Glutamatergic neuron (in vitro differentiated cells): ENCODE results near the gene RFX8. TPM values are rescaled to one million over a fixed set of nuclear protein-coding genes. Genes with fewer than 3 reads are reported as not detected.

Source experiments
- DNase-seq: peaks from one replicate; pipeline ENCODE4 v3.0.0; 2022
- H3K27ac Mint-ChIP-seq: one replicate; pipeline ENCODE4 v1.8.0; 2020; ENCODE audit warnings: mild to moderate bottlenecking, mixed read lengths, inconsistent platforms; ENCODE audit not compliant: unreplicated experiment
- H3K27me3 Mint-ChIP-seq: one replicate; pipeline ENCODE4 v1.8.0; 2020; ENCODE audit warnings: mild to moderate bottlenecking, moderate library complexity, mixed read lengths, inconsistent platforms; ENCODE audit not compliant: unreplicated experiment
- H3K36me3 Mint-ChIP-seq: one replicate; pipeline ENCODE4 v1.8.0; 2020; ENCODE audit warnings: mild to moderate bottlenecking, mixed read lengths, inconsistent platforms; ENCODE audit not compliant: unreplicated experiment
- H3K4me1 Mint-ChIP-seq: one replicate; pipeline ENCODE4 v1.8.0; 2020; ENCODE audit warnings: mild to moderate bottlenecking, low read depth, mixed read lengths, inconsistent platforms; ENCODE audit not compliant: unreplicated experiment
- H3K4me3 Mint-ChIP-seq: one replicate; pipeline ENCODE4 v1.8.0; 2020; ENCODE audit warnings: mild to moderate bottlenecking, mixed read lengths, inconsistent platforms; ENCODE audit not compliant: unreplicated experiment
- H3K9me3 Mint-ChIP-seq: one replicate; pipeline ENCODE4 v1.8.0; 2020; ENCODE audit warnings: mild to moderate bottlenecking, moderate library complexity, mixed read lengths, inconsistent platforms; ENCODE audit not compliant: unreplicated experiment
- total RNA-seq: library from RNA; stranded (reverse); fragmentation: NEBNext Ultra II Directional; extraction: Animal tissue kit (Norgen Biotek cat#: 25700); gene quantifications from one replicate; pipeline ENCODE4 v1.2.1, GENCODE V29; 2021; ENCODE audit not compliant: unreplicated experiment
- TF ChIP-seq, protein P1 (sequence below): fragments of 200-600 bp; sonication (generic); IDR thresholded peaks from one replicate; pipeline ENCODE4 v1.5.0; 2021; ENCODE audit not compliant: partially characterized antibody, unreplicated experiment

RFX8 gene
- total RNA-seq, 1 donor from 2014 or later: 1.0 TPM

DNA sequence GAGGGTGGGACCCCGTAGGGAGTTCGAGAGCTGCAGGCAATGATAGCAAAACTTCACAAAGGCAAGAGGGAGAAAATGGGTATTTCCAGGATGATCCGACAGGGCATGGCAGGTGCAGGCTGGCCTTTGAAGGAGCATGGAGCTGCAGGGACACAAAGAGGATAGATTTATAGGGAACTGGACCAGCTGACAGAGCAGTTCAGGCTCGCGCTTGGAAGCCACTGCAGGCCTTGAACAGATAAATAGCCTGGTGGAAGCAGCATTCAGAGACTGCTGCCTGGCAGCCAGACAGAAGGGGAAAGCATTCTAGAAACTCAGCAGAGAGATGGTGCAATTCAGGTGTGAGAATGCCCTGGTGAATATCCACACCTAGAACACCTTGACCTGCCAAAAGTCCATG, 58.3 kb downstream of the RFX8 start:
- Mint-ChIP-seq H3K27me3 (peaks cover 12% of the 10 kb centered on the region), H3K9me3 (peaks cover 2% of the 10 kb centered on the region)

DNA sequence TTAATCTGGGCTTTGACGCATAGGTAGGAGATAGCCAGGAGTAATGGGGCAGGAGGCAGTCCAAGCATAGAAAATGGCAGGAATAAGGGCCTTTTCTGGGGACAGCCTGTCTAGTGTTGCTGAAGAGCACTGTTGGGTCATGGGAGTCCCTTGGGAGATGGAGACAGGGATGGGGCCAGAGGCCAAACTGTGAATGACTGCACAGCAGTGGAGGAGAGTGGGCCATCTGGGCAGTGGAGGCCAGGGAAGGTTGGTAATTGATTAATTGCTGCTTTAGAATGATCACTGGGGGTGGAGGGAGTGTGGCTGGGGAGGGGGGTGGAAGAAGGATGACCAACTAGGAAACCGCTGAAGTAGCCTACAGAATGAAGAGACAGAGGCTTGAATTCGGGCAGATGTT, 59.0 kb downstream of the RFX8 start:
- DNase-seq: peak; percentile 34

More for the DNA sequence above, 58.3 kb downstream of the RFX8 start:
- TF ChIP-seq, protein P1, sequence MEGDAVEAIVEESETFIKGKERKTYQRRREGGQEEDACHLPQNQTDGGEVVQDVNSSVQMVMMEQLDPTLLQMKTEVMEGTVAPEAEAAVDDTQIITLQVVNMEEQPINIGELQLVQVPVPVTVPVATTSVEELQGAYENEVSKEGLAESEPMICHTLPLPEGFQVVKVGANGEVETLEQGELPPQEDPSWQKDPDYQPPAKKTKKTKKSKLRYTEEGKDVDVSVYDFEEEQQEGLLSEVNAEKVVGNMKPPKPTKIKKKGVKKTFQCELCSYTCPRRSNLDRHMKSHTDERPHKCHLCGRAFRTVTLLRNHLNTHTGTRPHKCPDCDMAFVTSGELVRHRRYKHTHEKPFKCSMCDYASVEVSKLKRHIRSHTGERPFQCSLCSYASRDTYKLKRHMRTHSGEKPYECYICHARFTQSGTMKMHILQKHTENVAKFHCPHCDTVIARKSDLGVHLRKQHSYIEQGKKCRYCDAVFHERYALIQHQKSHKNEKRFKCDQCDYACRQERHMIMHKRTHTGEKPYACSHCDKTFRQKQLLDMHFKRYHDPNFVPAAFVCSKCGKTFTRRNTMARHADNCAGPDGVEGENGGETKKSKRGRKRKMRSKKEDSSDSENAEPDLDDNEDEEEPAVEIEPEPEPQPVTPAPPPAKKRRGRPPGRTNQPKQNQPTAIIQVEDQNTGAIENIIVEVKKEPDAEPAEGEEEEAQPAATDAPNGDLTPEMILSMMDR: no peak
- H3K36me3 Mint-ChIP-seq: no peaks in the 10 kb centered on the region
- H3K27ac Mint-ChIP-seq: no peak overlapping the region
- no peak overlapping the region for H3K4me3 Mint-ChIP-seq
- no peak for DNase-seq
- H3K4me1 Mint-ChIP-seq: peaks cover 22% of the 10 kb centered on the region

DNA sequence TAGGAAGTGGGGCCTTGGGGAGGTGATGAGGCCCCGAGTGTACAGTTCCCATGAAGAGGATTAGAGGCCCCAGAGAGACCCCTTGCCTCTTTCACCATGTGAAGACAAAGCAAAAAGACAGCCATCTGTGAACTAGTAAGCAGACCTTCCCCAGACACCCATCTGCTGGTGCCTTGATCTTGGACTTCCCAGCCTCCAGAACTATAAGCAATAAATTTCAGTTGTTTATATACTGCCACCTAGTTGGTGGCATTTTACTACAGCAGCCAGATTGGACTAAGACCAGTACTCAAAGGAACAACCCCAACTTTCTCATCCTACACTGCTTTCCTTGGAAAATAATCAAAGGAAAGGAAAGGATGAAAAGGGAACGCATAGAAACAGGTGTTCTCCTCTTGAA, 59.7 kb downstream of the RFX8 start:
- H3K9me3 Mint-ChIP-seq: peaks cover 6% of the 10 kb centered on the region
- H3K27me3 Mint-ChIP-seq: peaks cover 14% of the 10 kb centered on the region
- H3K4me1 Mint-ChIP-seq: peaks cover 22% of the 10 kb centered on the region
- no peak overlapping the region for H3K4me3 Mint-ChIP-seq
- TF ChIP-seq, protein P1: no peak
- peak overlapping the region; percentile 42 for H3K27ac Mint-ChIP-seq
- DNase-seq: no peak
- H3K36me3 Mint-ChIP-seq: no peaks in the 10 kb centered on the region

More for the DNA sequence above, 59.0 kb downstream of the RFX8 start:
- H3K27ac Mint-ChIP-seq: peak overlapping the region; percentile 42
- TF ChIP-seq, protein P1: no peak
- H3K9me3 Mint-ChIP-seq: peaks cover 2% of the 10 kb centered on the region
- peaks cover 22% of the 10 kb centered on the region for H3K4me1 Mint-ChIP-seq
- peaks cover 12% of the 10 kb centered on the region for H3K27me3 Mint-ChIP-seq
- peak overlapping the region; percentile 28 for H3K4me3 Mint-ChIP-seq
- H3K36me3 Mint-ChIP-seq: no peaks in the 10 kb centered on the region

DNA sequence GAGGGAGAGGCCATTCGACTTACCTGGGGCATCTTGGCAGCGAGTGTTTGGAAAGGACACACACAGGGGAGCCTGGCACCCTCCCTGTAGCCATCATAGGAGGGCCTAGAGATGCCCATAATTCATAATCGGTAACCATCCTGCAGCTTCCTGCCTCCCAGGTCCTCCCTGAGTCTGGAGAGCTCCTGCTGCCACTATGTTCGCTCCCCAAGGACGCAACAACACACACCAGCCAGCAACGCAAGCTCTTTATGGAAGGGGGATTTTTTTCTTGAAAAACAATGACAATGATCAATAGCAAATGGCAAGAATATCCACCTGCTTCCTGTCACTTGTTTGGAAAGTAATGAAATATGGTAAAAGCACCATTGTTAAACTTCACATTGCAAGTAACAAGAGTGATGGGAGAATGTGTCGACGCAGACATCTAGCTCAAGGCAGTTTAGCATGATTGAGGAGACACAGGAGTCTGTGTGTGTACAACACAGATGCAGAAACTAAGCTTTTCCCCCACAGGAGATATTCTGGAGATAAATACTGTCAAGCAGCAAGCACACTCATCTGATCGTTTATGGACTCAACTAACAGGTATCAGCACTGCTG, 62.7 kb downstream of the RFX8 start:
- H3K9me3 Mint-ChIP-seq: peaks cover 12% of the 10 kb centered on the region
- peaks cover 22% of the 10 kb centered on the region for H3K4me1 Mint-ChIP-seq
- TF ChIP-seq, protein P1: no peak
- DNase-seq: no peak
- H3K27ac Mint-ChIP-seq: no peak overlapping the region
- H3K4me3 Mint-ChIP-seq: no peak overlapping the region
- no peaks in the 10 kb centered on the region for H3K36me3 Mint-ChIP-seq
- peaks cover 13% of the 10 kb centered on the region for H3K27me3 Mint-ChIP-seq

DNA sequence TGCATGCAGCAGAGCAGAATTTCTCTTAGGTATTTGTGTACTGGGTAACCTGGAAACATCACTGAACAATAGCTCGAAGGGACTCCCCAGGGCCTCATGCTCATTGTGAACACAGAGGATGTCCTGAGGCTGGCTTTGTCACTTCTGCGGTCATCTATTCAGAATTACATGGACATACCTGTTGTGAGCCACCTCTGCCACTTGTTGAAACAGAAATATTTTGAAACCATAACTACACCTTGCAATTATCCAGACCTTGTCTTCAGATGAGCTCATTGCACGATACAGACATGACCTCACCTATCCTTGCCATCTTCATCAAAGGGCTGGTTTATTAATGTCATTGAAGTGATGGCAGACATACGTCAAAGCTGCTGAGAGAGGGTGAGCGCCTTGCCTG, 64.2 kb downstream of the RFX8 start:
- Mint-ChIP-seq H3K27ac (no peak overlapping the region), H3K9me3 (peaks cover 11% of the 10 kb centered on the region), H3K36me3 (no peaks in the 10 kb centered on the region), H3K4me3 (no peak overlapping the region), H3K4me1 (peaks cover 13% of the 10 kb centered on the region), H3K27me3 (peaks cover 9% of the 10 kb centered on the region)
- TF ChIP-seq, protein P1: no peak
- no peak for DNase-seq
